HG03457 (cell line): Measurements from ENCODE around the gene INSIG2.

Source experiments
- ATAC-seq: cut with Tn5 transposase; IDR thresholded peaks from one replicate; pipeline ENCODE4 v1.9.1; 2021; ENCODE audit warnings: moderate number of reproducible peaks; ENCODE audit not compliant: unreplicated experiment

INSIG2 gene

GRCh38 chr2:118124288-118124891 lies 36.1 kb downstream of the INSIG2 start:
- no peak for ATAC-seq

GRCh38 chr2:118127250-118127649 lies 39.0 kb downstream of the INSIG2 start:
- ATAC-seq = no peak

DNA sequence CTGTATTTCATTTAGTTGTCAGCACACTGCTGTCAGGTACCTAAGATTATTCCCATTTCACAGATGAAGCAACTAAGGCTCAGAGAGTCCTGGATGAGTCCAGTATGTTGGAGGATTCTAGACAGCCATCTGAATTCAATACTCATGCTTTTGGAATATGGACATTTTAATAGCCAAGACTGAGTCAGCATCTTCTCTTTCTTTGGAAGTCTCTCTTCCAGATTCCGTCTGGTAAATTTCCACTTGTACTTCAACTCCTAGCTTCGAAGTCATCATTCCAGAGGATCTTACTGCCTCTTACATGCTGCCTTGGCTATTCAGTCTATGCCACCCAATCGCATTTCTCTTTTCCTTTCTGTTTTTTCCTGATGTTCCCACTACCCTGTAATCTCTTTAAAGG lies 40.6 kb downstream of the INSIG2 start:
- no peak for ATAC-seq

DNA sequence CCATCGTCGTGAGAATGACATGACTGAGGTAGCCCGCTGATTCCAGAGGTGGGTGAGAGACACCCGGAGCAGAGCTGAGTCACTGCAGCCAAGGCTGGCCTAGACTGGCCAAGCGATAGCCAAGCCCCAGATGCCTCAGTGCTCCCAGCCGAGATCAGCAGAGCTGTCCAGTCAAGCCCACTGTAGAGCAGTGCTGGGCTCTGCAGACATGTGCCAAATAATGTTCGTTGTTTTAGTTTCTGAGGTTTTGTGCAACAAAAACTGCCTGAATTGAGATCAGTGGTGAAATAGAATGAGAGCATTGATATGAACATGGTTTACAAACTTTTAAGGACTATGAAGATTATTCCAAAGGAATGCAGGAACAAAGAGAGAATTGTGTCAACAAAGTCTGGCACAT lies 42.1 kb downstream of the INSIG2 start:
- ATAC-seq = no peak

DNA sequence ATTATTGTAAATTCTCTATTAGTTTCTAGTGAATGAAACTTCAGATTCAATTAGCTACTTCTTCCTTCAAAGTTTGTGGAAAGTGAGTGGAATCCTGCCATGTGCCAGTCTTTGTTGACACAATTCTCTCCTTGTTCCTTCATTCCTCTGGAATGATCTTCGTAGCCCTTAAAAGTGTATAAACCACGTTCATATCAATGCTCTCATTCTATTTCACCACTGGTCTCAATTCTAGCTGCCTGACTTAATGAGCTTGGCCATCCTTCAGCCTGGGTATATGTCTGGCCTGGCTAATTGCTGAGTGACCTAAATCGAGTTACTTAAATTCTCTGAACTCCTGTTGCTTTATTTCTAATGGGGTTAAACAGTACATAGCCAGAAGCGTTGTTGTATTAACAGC lies 43.5 kb downstream of the INSIG2 start:
- no peak for ATAC-seq

DNA sequence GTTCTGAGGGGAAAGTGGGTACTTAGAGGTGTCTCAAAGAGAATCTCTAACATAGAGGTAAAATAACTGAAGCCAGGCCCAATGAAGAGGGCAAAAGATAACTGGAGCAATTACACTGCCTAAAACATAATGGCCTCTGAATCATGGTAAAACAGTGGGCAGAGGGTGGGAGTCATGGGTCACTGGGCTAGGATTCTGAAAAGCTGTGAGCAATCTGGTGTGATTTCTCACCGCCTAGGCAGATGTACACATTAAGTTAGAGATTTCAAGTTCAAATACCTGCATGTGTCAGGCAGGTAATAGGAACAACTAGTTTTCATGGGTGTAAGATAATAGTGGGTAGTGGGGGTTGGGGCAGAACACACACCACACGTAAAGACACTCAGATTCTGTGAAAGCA lies 45.6 kb downstream of the INSIG2 start:
- no peak for ATAC-seq

DNA sequence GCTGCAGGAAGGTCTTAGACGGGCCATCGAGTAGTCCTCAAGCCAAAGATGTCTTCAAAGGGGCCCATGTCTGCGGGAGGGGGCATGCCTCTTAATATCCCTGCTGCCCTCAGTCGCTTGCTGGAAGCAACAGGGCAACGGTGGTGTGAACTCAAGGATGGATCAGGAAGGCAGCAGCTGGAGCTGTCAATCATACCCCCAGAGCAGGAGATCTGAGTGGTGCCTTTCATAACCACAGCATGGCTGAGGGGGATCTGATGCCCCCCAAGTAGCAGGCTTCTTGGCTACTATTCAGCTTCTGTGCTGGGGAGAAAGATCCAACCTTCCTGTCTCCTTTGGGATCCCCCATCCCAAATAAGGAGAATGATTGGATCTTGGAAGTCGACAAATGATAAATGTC lies 46.4 kb downstream of the INSIG2 start:
- no peak for ATAC-seq

DNA sequence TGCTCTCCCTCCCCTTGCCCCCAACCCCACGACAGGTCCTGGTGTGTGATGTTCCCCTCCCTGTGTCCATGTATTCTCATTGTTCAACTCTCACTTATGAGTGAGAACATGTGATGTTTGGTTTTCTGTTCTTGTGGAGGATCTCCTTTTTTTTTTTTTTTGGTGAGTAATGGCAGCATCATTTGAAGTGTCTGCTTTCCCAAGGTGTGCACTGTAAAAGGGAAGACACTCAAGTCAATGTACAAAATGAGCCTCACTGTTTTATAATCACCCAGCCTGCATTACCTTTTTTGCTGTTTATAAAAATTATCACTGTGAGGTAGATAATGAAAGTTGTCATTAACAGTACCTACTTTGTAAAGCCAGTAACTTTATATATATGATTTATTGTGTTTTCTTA lies 56.9 kb downstream of the INSIG2 start:
- no peak for ATAC-seq

DNA sequence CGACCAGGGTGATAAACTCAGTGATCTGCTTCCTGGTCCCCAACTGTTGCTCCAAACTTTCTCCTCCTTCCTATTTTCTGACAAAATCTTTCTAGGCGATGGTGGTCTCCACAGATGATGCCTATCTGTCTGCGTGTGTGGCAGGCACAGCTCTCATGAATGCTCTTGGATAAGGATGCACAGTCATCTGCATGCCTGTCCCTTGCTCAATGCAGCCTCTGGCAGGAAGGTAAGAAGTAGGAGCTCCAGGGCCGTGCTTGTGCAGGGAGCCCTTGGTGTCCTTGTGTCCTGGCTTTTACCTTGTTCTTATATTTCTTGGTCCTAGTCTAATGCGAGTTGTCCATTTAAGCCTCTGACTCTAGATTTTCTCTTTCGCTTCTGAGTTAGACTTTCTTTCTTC lies 57.5 kb downstream of the INSIG2 start:
- ATAC-seq = no peak

GRCh38 chr2:118146315-118147283 lies 58.3 kb downstream of the INSIG2 start:
- no peak for ATAC-seq

DNA sequence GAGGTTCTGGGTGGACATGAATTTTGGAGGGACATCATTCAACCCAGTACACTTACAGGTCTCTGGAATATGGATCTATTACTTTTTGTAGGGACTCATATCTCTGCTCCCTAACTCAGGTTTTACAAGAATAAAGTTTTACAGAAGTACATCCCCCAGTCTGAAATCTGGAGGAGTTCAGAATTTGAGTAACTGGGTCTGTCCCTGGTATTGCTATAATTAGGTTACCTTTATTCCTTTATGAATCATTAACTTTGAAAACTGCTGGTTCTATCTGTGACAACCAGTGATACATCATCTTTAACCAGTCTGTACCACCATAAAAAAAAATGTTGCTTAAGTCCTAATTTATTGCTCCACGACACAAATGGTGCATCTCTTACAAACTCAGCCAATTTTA lies 59.9 kb downstream of the INSIG2 start:
- ATAC-seq = no peak

GRCh38 chr2:118148809-118149208 lies 60.5 kb downstream of the INSIG2 start:
- no peak for ATAC-seq

DNA sequence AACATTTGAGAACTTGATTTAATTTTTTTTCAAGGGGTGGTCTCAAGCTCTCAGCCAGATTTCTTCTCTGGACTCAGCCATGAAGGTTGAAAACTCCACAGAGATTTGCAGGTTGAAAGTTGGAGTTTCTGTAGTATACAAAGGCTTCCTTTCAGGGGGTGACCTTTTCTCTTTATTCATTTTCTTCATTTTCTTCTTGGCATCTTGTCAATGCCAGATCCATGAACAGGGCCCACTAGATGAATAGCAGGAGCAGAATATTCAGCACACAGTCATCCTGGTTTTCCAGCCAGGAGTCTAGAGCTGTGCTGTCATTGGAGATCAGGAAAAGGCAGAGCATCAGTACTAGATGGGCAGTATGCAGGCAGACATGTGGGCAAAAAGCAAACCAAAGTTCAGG lies 62.0 kb downstream of the INSIG2 start:
- no peak for ATAC-seq

DNA sequence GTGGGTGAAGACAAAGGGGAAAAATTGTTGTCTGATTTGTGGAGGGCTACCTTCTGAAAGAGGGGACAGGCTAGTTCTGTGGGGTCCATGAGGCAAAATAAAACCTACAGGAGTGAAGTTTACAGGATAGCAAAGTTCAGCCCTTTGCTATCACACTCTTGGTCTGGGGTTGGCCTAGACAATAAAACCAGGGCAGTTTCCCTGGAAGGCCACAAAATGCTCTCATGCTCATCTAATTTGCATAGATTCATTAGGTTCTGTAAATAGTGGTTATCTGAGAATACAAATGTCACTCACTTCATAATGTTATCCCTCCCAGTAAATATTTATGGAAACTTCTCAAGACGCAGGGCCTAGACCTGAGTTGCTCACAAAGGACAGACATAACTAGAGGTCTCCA lies 63.6 kb downstream of the INSIG2 start:
- no peak for ATAC-seq

GRCh38 chr2:118153433-118153832 lies 65.2 kb downstream of the INSIG2 start:
- no peak for ATAC-seq

DNA sequence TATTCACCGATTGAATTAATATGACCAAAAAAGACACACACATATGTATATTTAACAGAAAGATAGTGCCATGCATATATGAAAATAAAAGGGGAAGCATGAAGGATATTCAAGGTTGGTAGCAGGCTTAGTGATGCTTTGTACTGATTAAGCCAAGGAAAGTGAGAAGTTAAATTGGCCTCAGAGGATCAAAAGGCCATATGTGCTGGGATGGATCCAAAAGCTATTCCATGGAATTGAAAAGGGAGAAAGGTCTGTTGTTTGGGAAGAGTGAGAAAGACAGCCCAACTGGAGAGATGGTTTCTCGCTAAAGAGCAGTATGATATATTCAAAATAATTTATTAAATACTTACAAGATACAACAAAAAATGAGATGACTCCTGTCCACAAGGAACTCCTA lies 65.9 kb downstream of the INSIG2 start:
- ATAC-seq = no peak
